Trophoblast cell (in vitro differentiated cells and primary cell): ENCODE data around the gene INSYN2B.

Experiments
- DNase-seq, 2 donors: peaks; one replicate each; pipeline ENCODE4 v3.0.0-alpha.2; 2016
- H2AFZ ChIP-seq: 2 replicates; pipeline ENCODE4 v1.6.1; 2013; ENCODE audit warnings: low read length, moderate library complexity, mild to moderate bottlenecking; ENCODE audit not compliant: insufficient read depth, poor library complexity
- H2AK5ac ChIP-seq: 2 replicates; pipeline ENCODE4 v1.6.1; 2013; ENCODE audit warnings: mild to moderate bottlenecking, low read length
- H2BK120ac ChIP-seq: 2 replicates; pipeline ENCODE4 v1.6.1; 2013; ENCODE audit warnings: low read length, mild to moderate bottlenecking, moderate library complexity; ENCODE audit not compliant: insufficient read depth, poor library complexity
- H2BK12ac ChIP-seq: 2 replicates; pipeline ENCODE4 v1.6.1; 2013; ENCODE audit warnings: mild to moderate bottlenecking, low read length, moderate library complexity
- H2BK5ac ChIP-seq: 2 replicates; pipeline ENCODE4 v1.6.1; 2013; ENCODE audit warnings: low read length, low read depth, moderate library complexity, mild to moderate bottlenecking; ENCODE audit not compliant: poor library complexity
- H3K14ac ChIP-seq: 2 replicates; pipeline ENCODE4 v1.6.1; 2013; ENCODE audit warnings: mild to moderate bottlenecking, low read length
- H3K18ac ChIP-seq: 2 replicates; pipeline ENCODE4 v1.6.1; 2013; ENCODE audit warnings: mild to moderate bottlenecking, low read length
- H3K23ac ChIP-seq: 2 replicates; pipeline ENCODE4 v1.6.1; 2013; ENCODE audit warnings: low read length
- H3K27ac ChIP-seq: 2 replicates; pipeline ENCODE4 v1.5.1; 2013; ENCODE audit warnings: low read depth, mild to moderate bottlenecking, inconsistent platforms, low read length, moderate library complexity
- H3K27me3 ChIP-seq: 2 replicates; pipeline ENCODE4 v1.6.1; 2013; ENCODE audit warnings: inconsistent platforms, mild to moderate bottlenecking, low read length, moderate library complexity; ENCODE audit not compliant: insufficient read depth
- H3K36me3 ChIP-seq, 2 experiments: 1 replicate in 1 of 2; 2 replicates in 1 of 2; pipeline ENCODE4 v1.6.1; 2013; ENCODE audit warnings: low read length in 2 of 2, mild to moderate bottlenecking in 2 of 2, moderate library complexity in 1 of 2; ENCODE audit not compliant: insufficient read depth in 2 of 2, control insufficient read depth in 1 of 2
- H3K4ac ChIP-seq: 2 replicates; pipeline ENCODE4 v1.6.1; 2013; ENCODE audit warnings: low read depth, mild to moderate bottlenecking, low read length, moderate library complexity
- H3K4me1 ChIP-seq, 2 experiments: 1 replicate in 1 of 2; 2 replicates in 1 of 2; pipeline ENCODE4 v1.6.1; 2013; ENCODE audit warnings: low read length in 2 of 2, mild to moderate bottlenecking in 2 of 2, moderate library complexity in 1 of 2; ENCODE audit not compliant: insufficient read depth in 2 of 2, control insufficient read depth in 1 of 2
- H3K4me2 ChIP-seq: 2 replicates; pipeline ENCODE4 v1.6.1; 2013; ENCODE audit warnings: inconsistent platforms, mild to moderate bottlenecking, low read length, moderate library complexity
- H3K4me3 ChIP-seq: 2 replicates; pipeline ENCODE4 v1.5.1; 2013; ENCODE audit warnings: mild to moderate bottlenecking, low read depth, low read length, inconsistent platforms
- H3K79me1 ChIP-seq: one replicate; pipeline ENCODE4 v1.6.1; 2013; ENCODE audit warnings: low read length
- H3K79me2 ChIP-seq: 2 replicates; pipeline ENCODE4 v1.6.1; 2013; ENCODE audit warnings: low read length, mild to moderate bottlenecking; ENCODE audit not compliant: control insufficient read depth, insufficient read depth, poor library complexity
- H3K9ac ChIP-seq: 2 replicates; pipeline ENCODE4 v1.6.1; 2013; ENCODE audit warnings: mild to moderate bottlenecking, low read length
- H3K9me3 ChIP-seq: 2 replicates; pipeline ENCODE4 v1.6.1; 2013; ENCODE audit warnings: low read depth, mild to moderate bottlenecking, control low read depth, inconsistent platforms, low read length; ENCODE audit not compliant: insufficient read depth
- H4K12ac ChIP-seq: 2 replicates; pipeline ENCODE4 v1.6.1; 2013; ENCODE audit warnings: low read depth, mild to moderate bottlenecking, low read length, moderate library complexity
- H4K8ac ChIP-seq: 2 replicates; pipeline ENCODE4 v1.6.1; 2013; ENCODE audit warnings: low read depth, mild to moderate bottlenecking, low read length, moderate library complexity
- H4K91ac ChIP-seq: one replicate; pipeline ENCODE4 v1.6.1; 2013; ENCODE audit warnings: low read depth, mild to moderate bottlenecking, low read length, moderate library complexity
- WGBS: extraction: QIAGEN DNeasy Blood & Tissue Kit; methylation state at CpG from one replicate; pipeline ENCODE4 v1.1.7; 2013; ENCODE audit warnings: missing lambda C conversion rate; ENCODE audit not compliant: insufficient read length, insufficient coverage; ENCODE audit errors: extremely low coverage; 5-methylcytosine and 5-hydroxymethylcytosine counted together

INSYN2B gene

DNA sequence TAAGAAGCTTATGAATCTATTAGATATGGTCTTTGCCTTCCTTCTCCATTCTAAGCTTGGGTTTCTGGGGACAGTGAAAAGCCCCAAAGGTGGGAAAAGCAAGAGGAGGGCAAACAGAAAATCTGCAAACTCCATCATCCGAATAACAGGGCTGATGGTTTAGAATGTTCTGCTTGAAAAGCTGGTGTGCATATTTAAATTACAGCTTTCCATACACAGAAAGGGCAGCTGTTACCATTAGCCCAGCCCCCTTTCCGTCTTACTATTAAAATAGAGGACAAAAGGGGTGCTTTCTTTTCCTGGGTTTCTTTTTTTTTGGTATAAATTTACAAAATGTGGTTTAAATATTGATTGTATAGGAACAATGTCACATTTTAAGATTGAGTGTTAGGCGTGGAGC is 22.0 kb downstream of the INSYN2B start:
- no peaks in the 10 kb centered on the region for H3K27me3 ChIP-seq
- H3K18ac ChIP-seq = no peak overlapping the region
- no peaks in the 10 kb centered on the region for H3K9me3 ChIP-seq
- H4K12ac ChIP-seq = no peak overlapping the region
- no peaks in the 10 kb centered on the region for H3K36me3 ChIP-seq
- H2BK120ac ChIP-seq = no peak overlapping the region
- no peak overlapping the region for H3K27ac ChIP-seq
- H3K79me2 ChIP-seq = no peaks in the 10 kb centered on the region
- no peak overlapping the region for H3K23ac ChIP-seq
- H2BK5ac ChIP-seq = no peak overlapping the region
- H2AFZ ChIP-seq = no peak overlapping the region
- H3K14ac ChIP-seq = no peak overlapping the region
- H2BK12ac ChIP-seq = no peak overlapping the region
- no peak overlapping the region for H3K4ac ChIP-seq
- H4K91ac ChIP-seq = no peak overlapping the region
- H3K4me1 ChIP-seq = peaks cover 0 to 3% of the 10 kb centered on the region in 2 experiments
- DNase-seq = no peak
- no peak overlapping the region for H2AK5ac ChIP-seq
- H3K9ac ChIP-seq = no peak overlapping the region
- no peak overlapping the region for H4K8ac ChIP-seq
- no peak overlapping the region for H3K4me3 ChIP-seq
- H3K79me1 ChIP-seq = no peaks in the 10 kb centered on the region
- no peak overlapping the region for H3K4me2 ChIP-seq
- whole genome bisulfite sequencing = no CpG with 5 or more reads among the region's 3 CpGs

- H3K18ac ChIP-seq = no peak overlapping the region
- H3K27ac ChIP-seq = no peak overlapping the region
- H3K4me1 ChIP-seq = peaks cover 0 to 3% of the 10 kb centered on the region in 2 experiments
- H4K8ac ChIP-seq = no peak overlapping the region
- no peak overlapping the region for H2AFZ ChIP-seq
- no peak overlapping the region for H2BK120ac ChIP-seq
- DNase-seq = peak; percentile 40 to 57
- H4K91ac ChIP-seq = no peak overlapping the region
- no peak overlapping the region for H4K12ac ChIP-seq
- H3K14ac ChIP-seq = no peak overlapping the region
- H3K4me2 ChIP-seq = no peak overlapping the region
- H3K36me3 ChIP-seq = no peaks in the 10 kb centered on the region
- no peak overlapping the region for H2AK5ac ChIP-seq
- H3K9ac ChIP-seq = no peak overlapping the region
- no peak overlapping the region for H2BK5ac ChIP-seq
- no peaks in the 10 kb centered on the region for H3K79me1 ChIP-seq
- no peaks in the 10 kb centered on the region for H3K27me3 ChIP-seq
- no peak overlapping the region for H3K4ac ChIP-seq
- H3K23ac ChIP-seq = no peak overlapping the region
- H3K9me3 ChIP-seq = no peaks in the 10 kb centered on the region
- no peaks in the 10 kb centered on the region for H3K79me2 ChIP-seq
- no peak overlapping the region for H2BK12ac ChIP-seq
- no peak overlapping the region for H3K4me3 ChIP-seq
These were observed 23.5 kb downstream of the INSYN2B start for GRCh38 chr5:169956756-169957155.

- no CpG with 5 or more reads among the region's 3 CpGs for WGBS
- Histone ChIP-seq H2BK12ac (no peak overlapping the region), H3K23ac (no peak overlapping the region), H3K14ac (no peak overlapping the region), H2AK5ac (no peak overlapping the region), H3K79me2 (no peaks in the 10 kb centered on the region), H4K91ac (no peak overlapping the region), H3K4me2 (no peak overlapping the region), H3K27ac (no peak overlapping the region), H3K4me3 (no peak overlapping the region), H3K79me1 (no peaks in the 10 kb centered on the region), H3K36me3 (no peaks in the 10 kb centered on the region), H2AFZ (no peak overlapping the region), H3K4ac (no peak overlapping the region), H2BK120ac (no peak overlapping the region), H4K12ac (no peak overlapping the region), H3K18ac (no peak overlapping the region), H2BK5ac (no peak overlapping the region), H3K27me3 (no peaks in the 10 kb centered on the region), H3K9ac (no peak overlapping the region), H4K8ac (no peak overlapping the region), H3K9me3 (no peaks in the 10 kb centered on the region), H3K4me1 (peaks cover 0 to 3% of the 10 kb centered on the region in 2 experiments)
- DNase-seq = peak in 1 of 2 donors; percentile 59
These were observed 24.2 kb downstream of the INSYN2B start for GRCh38 chr5:169956126-169956525.

DNA sequence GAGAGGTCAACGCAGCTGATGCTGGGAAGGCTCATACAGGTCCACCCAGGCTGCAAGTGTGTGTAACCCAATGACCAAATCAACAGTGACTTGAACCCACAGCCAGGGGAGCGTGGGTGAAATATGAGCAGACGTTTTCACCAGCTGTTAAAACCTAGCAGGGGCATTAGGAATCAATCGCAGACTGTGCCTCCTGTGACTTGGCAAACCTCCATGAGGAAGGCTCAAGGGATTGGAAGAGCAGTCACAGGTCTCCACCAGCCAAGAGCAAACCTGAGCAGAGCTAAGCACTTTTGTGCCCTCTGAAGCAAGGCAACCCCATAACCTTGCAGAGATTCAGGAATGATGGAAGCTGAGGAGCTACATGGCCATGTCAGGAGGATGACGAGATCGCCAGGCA is 25.5 kb downstream of the INSYN2B start:
- Histone ChIP-seq H4K8ac (no peak overlapping the region), H2AK5ac (no peak overlapping the region), H3K27ac (no peak overlapping the region), H3K18ac (no peak overlapping the region), H3K4ac (no peak overlapping the region), H3K9me3 (no peaks in the 10 kb centered on the region), H3K36me3 (no peaks in the 10 kb centered on the region), H3K27me3 (no peaks in the 10 kb centered on the region), H3K4me1 (peaks cover 0 to 3% of the 10 kb centered on the region in 2 experiments), H2AFZ (no peak overlapping the region), H2BK120ac (no peak overlapping the region), H3K79me2 (no peaks in the 10 kb centered on the region), H3K9ac (no peak overlapping the region), H3K4me2 (no peak overlapping the region), H3K79me1 (no peaks in the 10 kb centered on the region), H2BK12ac (no peak overlapping the region), H3K4me3 (no peak overlapping the region), H3K23ac (no peak overlapping the region), H4K91ac (no peak overlapping the region), H3K14ac (no peak overlapping the region), H2BK5ac (no peak overlapping the region), H4K12ac (no peak overlapping the region)
- WGBS = no CpG with 5 or more reads among the region's 6 CpGs
- DNase-seq = no peak
